Mucosa of descending colon (tissue), 3 donors: Measurements from ENCODE around the gene CNN2. TPM values are rescaled to one million over a fixed set of nuclear protein-coding genes. Genes with fewer than 3 reads are reported as not detected.
A peak's percentile ranks its signal among the peaks of the same experiment; 100 is the strongest.

Experiments used
- ATAC-seq: fragments of 200-7000 bp; cut with Tn5 transposase; one replicate; pipeline ENCODE4 v1.9.1; 2020; ENCODE audit warnings: mild to moderate bottlenecking, moderate library complexity
- DNase-seq, 3 donors: peaks; one replicate each; pipeline ENCODE4 v3.0.0-alpha.2; 2020
- H3K36me3 ChIP-seq: fragments of 200-600 bp; one replicate; pipeline ENCODE4 v1.8.0; 2021; ENCODE audit warnings: low read depth, mild to moderate bottlenecking
- H3K4me1 ChIP-seq: fragments of 200-600 bp; one replicate; pipeline ENCODE4 v1.8.0; 2021; ENCODE audit warnings: low read depth, mild to moderate bottlenecking
- H3K4me3 ChIP-seq: fragments of 200-600 bp; one replicate; pipeline ENCODE4 v1.8.0; 2021; ENCODE audit warnings: mild to moderate bottlenecking
- H3K9me3 ChIP-seq: fragments of 200-600 bp; one replicate; pipeline ENCODE4 v1.8.0; 2021; ENCODE audit warnings: mild to moderate bottlenecking
- CTCF ChIP-seq: fragments of 200-600 bp; IDR thresholded peaks from one replicate; pipeline ENCODE4 v1.8.0; 2022; ENCODE audit warnings: antibody characterized with exemption, mild to moderate bottlenecking
- intact Hi-C, 2 donors: fragments of 100-400 bp; cut with DNase I in 1 of 2; cut with micrococcal nuclease in 1 of 2; formaldehyde crosslinking; loops; one replicate each; pipeline versions ENCODE4 v1.11.0 to v1.11.1; 2022; cut with DNase I, micrococcal nuclease
- total RNA-seq, 3 donors: library from RNA; stranded (reverse); fragmentation: NEBNext Ultra II Directional in 2 of 3; extraction: Animal tissue kit (Norgen Biotek cat#: 25700) in 2 of 3; gene quantifications; one replicate each; pipeline versions ENCODE4 v1.2.1 to v1.2.4, GENCODE V29; 2021 to 2023
- donor health status: DM: no; HTN: no; CAD: no; lungs with moderate emphysema.
- donor health status: DM: no; HTN: no; CAD: no.
- donor health status: DM: no; HTN: yes; CAD: no.

The CNN2 gene
- total RNA-seq, 3 donors from 2014 or later = 65.0 to 88.8 (median 84.7) TPM

GRCh38 chr19:1070931-1071791 is 44.8 kb downstream of the CNN2 start:
- H3K4me3 ChIP-seq = no peak overlapping the region
- no peak for ATAC-seq
- no peak for TF ChIP-seq CTCF
- no peaks in the 10 kb centered on the region for H3K36me3 ChIP-seq
- intact Hi-C loops = no loop called here
- DNase-seq = peak in 1 of 3 donors; percentile 67
- H3K4me1 ChIP-seq = peaks cover 49% of the 10 kb centered on the region
- no peaks in the 10 kb centered on the region for H3K9me3 ChIP-seq

- DNase-seq (no peak), ATAC-seq (no peak)
- no peaks in the 10 kb centered on the region for H3K36me3 ChIP-seq
- no peaks in the 10 kb centered on the region for H3K9me3 ChIP-seq
- H3K4me3 ChIP-seq = no peak overlapping the region
- TF ChIP-seq CTCF = no peak
- peaks cover 39% of the 10 kb centered on the region for H3K4me1 ChIP-seq
- intact Hi-C loops = no loop called here
Observed at GRCh38 chr19:1072371-1073015, 46.1 kb downstream of the CNN2 start.

GRCh38 chr19:1073063-1073955 is 46.9 kb downstream of the CNN2 start:
- no peaks in the 10 kb centered on the region for H3K9me3 ChIP-seq
- DNase-seq = peak in 1 of 3 donors; percentile 62
- no peak for TF ChIP-seq CTCF
- no peak overlapping the region for H3K4me3 ChIP-seq
- intact Hi-C loops = no loop called here
- H3K36me3 ChIP-seq = no peaks in the 10 kb centered on the region
- H3K4me1 ChIP-seq = peaks cover 40% of the 10 kb centered on the region
- ATAC-seq = no peak

GRCh38 chr19:1073956-1074517 is 47.6 kb downstream of the CNN2 start:
- ATAC-seq = no peak
- no peak for TF ChIP-seq CTCF
- peaks cover 37% of the 10 kb centered on the region for H3K4me1 ChIP-seq
- DNase-seq = peak in 2 of 3 donors; percentile 49 to 64
- H3K9me3 ChIP-seq = no peaks in the 10 kb centered on the region
- no peak overlapping the region for H3K4me3 ChIP-seq
- intact Hi-C loops = no loop called here
- no peaks in the 10 kb centered on the region for H3K36me3 ChIP-seq
